Stromal cell of bone marrow (primary cell): ENCODE results near the gene NWD2.
A peak's percentile ranks its signal among the peaks of the same experiment; 100 is the strongest.

ENCODE experiments used
- DNase-seq: peaks from one replicate; pipeline ENCODE4 v3.0.0-alpha.2; 2012; ENCODE audit warnings: low read depth

The NWD2 gene

DNA sequence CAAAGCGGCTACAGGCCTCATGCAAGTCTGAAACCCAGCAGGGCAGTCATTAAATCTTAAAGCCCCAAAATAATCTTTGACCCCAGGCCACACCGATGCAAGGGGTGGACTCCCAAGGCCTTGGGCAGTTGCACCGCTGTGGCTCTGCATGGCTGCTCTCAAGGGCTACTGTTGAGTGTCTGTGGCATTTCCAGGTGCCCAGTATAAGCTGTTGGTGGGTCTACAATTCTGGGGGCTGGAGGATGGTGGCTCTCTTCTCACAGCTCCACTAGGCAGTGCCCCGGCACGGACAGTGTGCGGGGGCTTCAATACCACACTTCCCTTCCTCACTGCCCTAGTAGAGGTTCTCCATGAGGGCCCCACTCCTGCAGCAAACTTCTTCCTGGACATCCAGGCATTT lies 60.1 kb downstream of the NWD2 start:
- no peak for DNase-seq

DNA sequence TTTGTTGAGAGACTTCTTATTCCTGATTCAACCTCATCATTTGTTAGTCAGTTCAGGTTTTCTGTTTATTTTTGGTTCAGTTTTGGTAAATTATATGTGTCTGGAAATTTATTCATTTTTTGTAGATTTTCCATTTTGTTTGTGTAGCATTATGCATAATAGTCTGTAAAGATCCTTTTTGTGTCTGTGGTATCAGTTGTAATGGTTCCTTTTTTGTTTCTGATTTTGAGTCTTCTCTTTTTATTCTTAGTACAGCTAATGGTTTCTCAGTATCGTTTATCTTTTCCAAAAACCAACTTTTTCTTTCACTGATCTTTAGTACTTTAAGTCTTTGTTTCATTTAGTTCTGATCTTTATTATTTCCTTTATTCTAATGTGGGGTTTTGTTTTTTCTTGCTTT lies 61.4 kb downstream of the NWD2 start:
- DNase-seq, result no peak

DNA sequence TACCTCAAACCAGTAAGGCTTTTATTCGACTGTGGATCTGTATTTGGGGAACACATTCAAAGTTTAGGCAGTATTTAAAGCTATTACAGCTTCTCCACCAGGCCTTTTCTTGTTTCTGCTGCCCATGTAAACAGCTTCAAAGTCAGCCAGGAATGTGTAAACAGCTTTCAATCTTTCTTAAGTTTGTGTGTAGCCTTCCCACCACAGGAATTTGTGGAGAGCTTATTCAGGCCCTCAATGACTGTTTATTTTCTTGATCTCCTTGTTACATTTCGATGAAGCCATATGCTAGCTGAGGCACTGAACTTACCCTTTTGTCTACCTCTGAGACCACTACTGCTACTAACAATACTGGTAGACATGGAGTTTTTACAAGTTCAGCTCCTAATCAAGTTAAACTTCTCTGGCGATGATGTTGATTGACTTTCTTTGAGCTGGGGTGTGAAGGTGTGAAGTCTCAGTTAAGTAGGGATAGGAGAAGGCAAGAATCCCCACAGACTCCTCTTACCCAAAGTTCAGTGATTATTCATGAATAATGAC lies 72.6 kb downstream of the NWD2 start:
- DNase-seq, result no peak

DNA sequence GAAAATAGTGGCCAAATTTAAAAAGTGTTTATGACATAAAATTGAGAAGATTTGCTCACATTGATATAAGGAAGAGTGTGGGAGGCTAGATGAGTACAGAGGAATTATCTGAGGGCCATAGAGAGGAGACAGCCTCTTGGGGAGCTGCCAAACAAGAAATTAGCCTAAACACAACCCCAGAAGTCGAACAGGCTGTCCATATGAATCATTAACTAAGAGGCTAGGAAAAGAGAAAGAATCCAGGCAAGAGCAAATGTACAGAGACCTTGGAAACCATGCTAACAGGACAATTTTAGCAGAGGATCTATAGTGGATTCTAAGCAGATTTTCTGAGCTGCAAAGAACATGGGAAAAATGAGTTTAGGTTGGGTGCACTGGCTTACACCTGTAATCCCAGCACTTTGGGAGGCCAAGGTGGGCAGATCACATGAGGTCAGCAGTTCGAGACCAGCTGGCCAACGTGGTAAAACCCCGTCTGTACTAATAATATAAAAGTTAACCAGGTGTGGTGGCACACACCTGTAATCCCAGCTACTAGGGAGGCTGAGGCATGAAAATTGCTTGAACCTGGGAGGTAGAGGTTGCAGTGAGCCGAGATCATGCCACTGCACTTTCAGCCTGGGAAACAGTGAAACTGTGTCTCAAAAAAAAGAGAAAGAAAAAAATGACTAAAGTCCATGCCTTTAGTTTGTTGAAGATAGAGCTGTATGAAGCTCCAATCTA lies 76.1 kb downstream of the NWD2 start:
- no peak for DNase-seq

DNA sequence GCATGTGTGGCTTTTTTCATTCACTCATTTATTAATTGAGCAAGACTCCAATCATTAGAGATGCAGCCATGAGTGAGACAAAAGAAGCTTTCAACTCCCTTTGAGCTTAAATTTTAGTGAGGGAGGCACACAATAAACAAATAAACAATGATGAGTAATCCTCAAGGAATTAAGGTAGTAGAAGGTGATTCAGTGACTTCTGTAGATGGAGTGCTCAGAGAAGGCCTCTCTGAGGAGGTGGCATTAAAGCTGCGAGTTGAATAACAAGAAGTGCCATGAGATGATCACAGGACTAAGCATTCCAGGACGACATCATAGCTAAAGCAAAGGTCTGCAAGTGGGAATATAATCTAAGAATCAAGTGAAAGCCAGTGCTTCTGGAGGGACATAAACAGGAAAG lies 77.6 kb downstream of the NWD2 start:
- no peak for DNase-seq

DNA sequence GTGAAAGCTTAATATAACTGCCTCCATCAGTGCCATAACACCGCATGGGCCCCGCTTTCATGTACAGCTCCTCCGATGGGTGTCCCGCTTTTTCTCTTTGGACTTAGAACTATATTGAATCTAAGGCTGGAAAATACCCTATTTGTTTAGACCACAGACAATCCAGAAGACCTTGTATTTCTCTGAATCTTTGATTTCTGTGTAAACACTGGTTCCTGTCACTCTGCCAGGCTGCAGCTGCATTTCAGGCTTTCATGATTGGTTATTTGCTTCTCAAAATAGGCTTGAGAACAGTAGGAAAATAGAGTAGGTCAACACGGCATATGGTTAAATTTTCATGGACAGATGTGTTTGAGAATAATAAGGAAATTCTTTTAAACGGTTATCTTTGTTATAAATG lies 80.0 kb downstream of the NWD2 start:
- DNase-seq, result no peak

DNA sequence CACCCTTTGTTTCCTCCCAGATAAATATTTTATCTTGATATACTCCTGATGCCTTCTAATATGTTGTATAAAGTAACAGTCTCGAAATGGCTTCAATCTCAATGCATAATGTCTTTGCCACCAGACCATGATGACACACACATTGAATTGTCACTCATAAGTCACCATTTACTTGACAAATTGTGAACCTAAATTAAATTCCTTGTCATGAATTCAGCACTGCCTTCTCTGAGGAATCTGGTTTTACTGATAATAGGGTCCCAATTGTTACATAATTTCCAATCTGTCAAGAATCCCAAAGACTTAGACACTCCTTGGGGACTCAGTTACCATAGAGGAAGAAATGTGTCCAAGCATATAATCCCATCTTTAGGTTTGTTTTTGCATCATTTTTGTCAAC lies 82.3 kb downstream of the NWD2 start:
- no peak for DNase-seq

DNA sequence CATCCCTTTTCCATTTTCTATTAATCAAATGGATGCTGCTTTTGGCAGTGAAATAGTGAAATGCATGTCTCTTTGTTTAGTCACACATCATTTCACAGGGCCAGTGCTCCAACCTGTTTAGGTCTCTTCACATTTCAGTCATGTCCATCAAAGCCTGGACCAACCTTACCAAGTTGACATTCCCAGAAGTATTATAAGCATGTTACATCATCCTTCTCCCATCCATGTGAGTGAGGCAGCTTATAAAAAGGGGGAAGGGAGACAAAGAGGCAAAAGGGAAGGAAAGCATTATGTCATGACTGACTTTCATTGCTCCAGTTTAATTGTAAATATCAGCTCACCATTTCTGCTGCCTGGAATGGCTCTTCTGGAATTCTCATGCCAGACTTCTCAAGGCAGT lies 94.4 kb downstream of the NWD2 start:
- DNase-seq, result no peak

DNA sequence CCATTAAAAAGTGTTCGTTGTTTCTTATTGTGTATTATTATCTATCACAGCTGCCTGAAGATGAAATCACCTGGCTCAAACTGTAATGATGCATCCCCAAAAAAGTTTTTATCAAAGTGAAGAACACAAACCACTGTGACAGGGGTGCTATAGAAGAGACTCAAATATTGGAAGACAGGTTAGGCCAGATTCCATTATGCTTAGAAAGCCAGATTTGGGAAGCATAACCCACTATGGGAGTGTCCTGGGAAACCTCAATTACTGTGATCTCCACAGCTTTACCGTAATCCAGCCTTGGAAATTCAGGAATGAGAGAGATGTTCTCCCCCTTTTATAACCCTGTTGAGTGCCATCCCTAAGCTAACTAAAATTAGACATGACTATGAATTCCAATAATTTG lies 114.2 kb downstream of the NWD2 start:
- DNase-seq, result no peak

DNA sequence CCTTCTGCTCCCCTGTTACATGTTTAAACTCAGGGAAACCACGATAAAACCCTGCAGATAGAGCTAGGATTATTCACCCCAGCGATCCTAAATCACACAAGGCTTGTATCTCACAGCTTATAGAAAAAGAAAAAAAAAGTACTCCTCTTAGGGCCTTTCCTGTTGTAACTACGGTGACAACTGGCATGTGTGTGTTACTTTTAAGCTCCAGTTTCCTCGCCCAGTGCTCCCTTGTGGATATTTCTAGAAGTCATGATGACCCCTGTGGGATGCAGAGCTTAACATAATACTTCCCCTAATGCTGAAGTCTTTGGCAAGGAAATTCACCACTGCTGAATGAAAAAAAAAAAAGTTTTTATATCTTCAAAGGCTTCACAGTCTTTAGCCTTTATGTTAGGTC lies 114.7 kb downstream of the NWD2 start:
- DNase-seq, result no peak

DNA sequence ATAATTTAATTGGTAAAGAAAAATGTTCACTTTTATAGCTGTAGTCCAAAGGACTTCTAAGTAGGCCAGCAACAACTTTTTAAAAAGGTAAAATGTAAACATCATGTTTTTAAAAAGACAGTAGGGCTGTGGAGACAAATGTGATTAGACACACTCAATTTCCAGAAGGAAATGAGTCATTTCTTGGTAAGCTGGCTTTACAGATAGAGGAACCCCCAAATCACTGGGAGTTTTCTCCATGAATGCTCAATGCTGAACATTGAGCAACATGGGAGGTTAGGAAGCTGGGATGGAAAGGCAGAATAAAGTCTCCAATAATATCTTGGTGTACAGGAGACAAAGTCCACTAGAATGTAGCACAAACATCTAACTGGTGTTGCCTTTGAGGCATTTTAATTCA lies 121.3 kb downstream of the NWD2 start:
- no peak for DNase-seq

DNA sequence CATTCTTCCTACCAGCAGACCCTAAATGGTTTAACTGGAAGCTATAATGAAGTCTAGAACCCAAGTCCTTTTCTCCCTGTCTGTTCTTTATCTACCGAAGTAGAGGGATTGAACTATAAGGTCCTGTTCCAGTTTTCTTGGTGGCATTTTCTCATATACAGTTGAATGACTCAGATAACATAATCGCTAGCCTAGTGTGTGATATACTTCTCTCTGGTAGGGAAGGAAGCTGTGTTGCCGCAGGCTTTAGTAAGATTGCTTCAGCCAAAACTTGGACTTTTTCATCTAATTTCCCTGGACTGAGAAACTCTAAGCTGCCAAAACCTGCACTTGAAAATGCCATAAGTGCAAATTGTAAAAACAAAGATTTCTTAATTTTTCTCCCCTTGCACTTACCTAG lies 123.4 kb downstream of the NWD2 start:
- no peak for DNase-seq

DNA sequence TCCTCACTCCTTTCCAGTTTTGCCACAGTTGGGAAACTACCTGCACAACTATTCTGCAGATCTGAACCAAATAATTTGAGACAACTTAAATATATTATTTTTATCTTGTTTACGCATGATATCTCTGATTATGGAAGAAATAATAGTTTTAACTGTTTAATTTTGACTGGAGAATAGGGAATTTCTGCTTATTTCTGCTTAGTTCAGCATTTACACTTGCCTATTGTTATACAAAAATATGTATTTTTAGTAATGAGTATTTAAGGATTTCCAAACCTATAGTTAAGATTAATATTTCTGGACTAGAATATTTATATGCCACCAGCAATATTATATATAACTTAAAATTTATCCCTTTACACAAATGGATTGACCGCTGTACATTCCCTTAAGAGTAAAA lies 125.5 kb downstream of the NWD2 start:
- no peak for DNase-seq

DNA sequence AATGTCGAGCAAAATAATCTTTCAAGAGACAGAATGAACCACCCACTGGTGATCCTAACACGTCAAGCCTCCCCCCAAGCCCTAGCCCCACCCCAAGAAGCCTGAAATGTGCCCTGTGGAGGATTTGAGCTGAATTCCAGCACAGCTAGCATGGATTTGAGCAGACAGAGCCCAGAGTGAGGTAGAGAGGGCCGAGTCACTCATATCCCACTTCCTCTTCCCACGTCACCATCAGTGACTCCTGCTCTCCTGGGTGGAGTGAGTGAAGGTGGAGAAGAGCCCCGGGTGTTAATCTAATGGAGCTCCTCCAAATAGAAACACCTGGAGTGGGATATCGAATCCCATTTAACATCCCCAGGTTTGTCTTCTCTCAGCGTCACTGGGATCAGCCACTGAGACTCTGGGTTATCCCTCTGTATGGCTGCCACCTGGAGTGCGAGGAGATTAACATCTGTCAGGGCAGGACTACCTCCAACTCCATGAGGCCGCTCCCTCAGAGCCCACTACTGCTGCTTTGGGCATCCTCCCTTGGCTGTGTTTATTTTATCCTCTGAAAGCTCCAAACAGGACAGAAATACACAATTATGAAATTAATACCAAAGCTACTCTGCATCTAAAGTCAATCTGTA lies 136.6 kb downstream of the NWD2 start:
- no peak for DNase-seq

DNA sequence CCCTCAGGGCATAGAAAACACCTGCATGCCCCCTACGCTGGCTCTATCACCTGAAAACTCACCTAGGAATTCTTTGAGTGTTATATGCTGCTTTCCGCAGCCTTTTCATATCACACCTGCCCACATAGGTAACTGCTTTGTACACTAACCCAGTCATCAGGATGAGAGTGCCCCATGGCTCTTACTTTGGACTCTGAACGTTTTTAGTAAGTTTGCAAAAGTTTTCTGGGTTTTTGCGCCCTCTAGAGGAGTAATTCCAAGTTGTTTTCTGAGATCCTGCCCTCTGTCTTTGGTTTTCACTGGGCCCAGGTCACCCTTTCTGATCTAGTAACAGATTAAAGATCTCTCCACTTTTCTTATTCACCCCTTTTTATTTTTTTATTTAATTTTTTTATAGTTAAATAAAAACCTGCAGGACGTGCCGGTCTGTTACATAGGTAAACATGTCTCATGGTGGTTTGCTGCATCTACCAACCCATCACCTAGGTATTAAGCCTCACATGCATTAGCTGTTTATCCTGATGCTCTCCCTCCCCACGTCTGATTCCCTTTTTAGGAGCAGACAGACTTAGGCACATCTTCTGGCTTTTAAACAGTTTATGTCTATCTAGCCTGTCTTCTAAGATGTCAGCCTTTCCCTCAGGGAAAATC lies 139.2 kb downstream of the NWD2 start:
- peak; percentile 2 for DNase-seq

DNA sequence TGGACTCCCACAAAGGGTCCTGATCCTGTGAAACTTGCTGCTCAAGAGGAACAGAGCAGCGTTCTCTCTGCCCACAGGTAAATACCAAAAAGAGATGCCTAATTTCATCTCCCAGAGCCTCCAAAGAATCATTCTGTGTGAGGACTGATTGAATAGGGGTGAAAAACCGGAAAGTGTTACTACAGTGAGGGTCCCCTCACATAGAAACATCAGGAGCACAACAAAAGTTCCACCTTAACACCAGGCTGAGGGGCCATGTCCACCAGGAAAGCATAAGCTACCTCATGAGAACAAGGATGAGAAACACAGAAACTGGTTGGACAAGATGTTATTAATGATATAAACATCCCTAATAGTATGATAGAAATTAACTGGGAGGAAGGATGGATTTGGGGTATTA lies 140.9 kb downstream of the NWD2 start:
- no peak for DNase-seq

DNA sequence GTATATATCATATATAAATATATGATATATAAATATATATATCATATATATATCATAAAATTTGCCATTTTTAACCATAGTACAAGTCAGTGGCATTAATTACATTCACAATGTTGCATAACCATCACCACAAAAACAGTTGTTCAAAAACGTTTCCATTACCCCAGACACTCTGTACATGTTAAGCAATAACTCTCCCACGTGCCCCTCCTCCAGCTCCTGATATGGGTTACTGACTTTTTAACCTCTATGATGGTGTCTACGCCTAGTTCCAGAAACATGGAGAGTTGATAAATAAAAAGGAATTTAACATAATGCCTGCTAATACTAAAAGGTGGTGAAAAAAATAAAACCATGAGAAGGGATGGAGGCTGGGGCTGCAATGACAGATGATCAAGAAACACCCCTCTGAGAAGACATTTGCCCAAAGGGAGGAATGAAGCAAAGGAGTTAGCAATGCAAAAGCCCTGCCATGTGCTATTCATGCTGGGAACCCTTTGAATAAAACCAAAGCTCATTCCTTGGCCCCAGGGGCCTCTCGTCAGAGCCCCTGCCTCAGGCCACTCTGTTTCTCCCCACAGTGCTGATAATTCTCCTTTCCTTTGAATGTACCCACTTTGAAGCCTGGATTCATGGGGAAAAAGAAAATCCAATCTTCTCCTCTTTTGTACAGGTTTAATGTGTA lies 144.3 kb downstream of the NWD2 start:
- DNase-seq, result no peak

DNA sequence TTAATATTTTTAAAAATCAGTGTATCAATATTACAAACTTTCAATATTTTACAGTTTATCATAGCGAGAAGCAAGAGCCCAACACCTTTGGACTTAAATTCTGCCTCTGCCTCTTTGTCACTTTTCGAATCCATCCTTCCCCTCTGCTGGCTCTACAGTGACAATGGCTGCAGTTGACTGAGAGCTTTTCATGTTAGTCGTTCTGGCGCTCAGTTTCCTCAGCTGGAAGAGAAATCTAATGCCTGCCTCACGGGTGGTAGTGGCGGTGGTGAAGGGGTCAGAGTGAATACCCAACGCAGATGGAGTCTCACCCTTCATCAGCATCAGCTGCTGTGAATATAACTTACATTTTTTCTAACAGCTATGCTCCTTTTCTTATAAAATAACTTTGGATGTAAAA lies 144.8 kb downstream of the NWD2 start:
- no peak for DNase-seq

DNA sequence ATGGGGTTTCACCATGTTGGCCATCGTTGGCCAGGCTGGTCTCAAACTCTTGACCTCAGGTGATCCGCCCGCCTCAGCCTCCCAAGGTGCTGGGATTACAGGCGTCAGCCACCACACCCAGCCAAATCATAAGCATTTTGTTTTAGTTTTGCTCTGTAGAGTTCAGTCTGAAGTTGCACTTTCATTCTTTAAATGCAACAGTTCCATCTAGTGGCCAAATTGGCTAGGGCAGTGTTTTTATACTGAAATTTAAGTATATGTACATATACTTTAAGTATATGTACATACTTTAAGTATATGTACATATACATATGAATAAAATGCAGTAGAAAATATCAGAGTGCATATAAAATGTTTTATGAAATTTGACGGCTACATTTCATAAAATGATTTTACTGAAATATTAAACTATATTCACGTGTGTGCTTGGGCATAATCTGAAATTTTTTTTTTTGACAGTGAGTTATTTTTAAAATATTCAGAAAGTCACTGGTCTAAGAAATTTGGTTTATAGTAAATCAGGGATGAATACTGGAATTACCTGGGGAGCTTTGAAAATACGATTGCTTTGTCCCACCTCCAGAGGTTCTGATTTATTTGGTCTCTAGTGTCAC lies 145.5 kb downstream of the NWD2 start:
- DNase-seq, result peak; percentile 9

DNA sequence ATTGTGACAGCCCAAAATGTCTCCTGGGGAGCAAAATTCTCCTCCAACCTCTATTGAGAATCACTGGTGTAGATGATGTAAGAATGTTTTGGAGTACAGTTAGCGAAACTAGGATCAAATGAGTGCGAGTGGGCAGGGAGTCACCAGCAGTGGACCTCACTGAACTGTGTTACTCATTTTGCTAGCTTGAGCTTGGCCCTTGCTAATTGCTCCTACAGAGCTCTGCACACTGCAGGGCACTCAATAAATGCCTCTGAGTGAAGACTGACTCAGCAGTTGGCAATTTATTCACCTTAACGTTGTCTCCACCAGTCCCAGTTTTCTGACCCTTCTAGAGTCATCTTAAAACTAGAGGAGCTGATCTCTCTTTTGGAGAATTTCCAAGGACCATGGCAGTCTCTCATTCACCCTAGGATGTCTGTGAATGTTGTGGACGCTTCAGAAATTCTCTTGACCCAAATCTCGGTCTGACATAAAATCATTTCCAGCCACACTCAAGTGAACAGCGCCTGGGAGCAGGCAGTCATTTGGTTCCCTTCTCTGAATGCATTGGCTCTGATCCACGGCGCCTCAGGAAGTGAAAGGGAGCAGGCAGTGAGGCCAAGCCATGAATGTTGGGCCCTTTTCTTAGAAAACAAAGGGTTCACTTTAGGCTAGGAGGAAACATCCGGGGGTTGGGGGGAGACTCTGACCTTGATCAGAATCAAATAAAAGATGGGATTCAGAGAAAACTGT lies 148.1 kb downstream of the NWD2 start:
- no peak for DNase-seq

DNA sequence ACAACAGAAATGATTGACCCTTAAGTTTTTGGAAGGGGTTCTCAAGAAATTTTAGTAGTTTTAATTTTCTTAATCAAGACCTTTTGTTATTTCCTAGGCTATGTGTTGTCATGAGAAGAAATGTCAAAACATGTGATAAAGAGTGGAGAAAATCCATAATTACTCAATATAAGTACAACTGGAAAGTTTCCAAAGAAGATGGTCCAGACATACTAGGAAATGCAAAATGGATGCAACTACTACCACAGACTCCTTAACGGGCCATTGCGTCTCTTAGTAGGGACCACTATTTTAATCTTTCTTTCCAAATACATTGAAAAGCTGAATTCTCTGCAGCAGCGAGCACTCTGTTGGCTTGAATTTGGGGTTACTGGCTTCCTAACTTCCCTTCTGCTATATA lies 148.8 kb downstream of the NWD2 start:
- no peak for DNase-seq

DNA sequence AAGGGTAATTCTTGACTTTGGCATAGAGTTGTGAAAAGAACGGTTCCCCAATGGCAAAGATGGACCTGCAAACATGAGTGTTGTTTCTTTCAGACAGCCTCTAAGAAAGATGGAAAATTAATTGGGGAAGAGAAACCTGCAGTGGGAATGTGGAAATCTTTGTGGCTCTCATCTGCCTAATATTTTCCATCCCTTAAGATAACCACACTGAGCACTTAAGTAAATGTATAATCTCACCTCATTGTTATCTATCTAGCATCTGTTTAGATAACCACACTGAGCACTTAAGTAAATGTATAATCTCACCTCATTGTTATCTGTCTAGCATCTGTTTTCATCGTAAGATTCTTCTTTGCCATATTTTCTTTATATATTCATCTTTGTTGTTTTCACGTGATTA lies 149.3 kb downstream of the NWD2 start:
- no peak for DNase-seq
